22Rv1 (cell line): ENCODE data around the gene CCDC81.

ENCODE experiments used
- H3K27ac ChIP-seq: fragments of 450-650 bp; 2 replicates; pipeline ENCODE4 v1.5.1; 2017
- ZFX ChIP-seq: fragments of 450-650 bp; IDR thresholded peaks from 2 replicates; pipeline ENCODE4 v1.6.1; 2017; ENCODE audit warnings: antibody characterized with exemption, borderline replicate concordance
- TF ChIP-seq, protein P1 (sequence below): fragments of 450-650 bp; IDR thresholded peaks from 2 replicates; pipeline ENCODE4 v1.5.1; 2017; ENCODE audit warnings: mild to moderate bottlenecking

Gene CCDC81

DNA sequence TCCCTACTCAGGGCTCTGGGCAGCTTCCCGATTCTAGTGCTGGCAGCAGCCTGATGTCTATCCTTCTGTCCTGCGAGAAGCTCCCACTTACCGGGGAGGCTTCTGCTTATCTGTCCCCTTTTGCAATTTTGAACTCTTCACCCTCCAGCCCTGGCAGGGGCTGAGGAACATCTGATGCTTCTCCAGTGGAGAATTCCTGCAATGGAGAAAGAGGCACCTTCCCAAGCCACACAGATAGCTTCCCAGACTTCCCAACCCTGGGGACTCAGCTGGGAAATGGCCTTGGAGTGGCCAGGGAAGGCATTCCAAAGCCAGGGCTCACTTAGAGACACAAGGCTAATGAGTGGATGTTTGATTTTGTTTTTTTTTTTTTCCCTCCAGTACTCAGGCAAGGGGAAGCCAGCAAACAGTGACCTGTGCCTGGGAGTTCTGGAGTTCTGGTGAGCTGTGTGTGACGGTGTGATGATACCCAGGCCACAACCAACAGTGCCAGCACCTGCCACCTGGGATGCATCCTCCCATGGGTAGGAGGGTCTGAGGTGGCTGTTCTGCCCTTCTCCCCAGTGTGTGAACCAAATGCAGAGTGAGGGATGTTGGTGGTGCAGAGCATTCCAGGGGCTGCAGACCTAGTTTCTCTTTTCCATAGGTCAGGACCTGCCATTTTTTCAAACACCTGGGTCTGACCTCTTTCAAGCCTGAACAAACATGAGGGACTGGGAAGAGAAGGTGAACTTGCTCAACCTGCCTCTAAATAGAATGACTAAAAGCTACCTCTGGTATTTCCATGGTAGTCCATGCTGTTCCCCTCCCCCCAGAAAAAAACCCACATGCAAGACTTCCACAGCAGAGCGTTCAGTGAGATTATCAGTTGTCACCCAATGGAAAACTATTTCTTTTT lies 95.1 kb downstream of the CCDC81 start:
- TF ChIP-seq, protein P1, sequence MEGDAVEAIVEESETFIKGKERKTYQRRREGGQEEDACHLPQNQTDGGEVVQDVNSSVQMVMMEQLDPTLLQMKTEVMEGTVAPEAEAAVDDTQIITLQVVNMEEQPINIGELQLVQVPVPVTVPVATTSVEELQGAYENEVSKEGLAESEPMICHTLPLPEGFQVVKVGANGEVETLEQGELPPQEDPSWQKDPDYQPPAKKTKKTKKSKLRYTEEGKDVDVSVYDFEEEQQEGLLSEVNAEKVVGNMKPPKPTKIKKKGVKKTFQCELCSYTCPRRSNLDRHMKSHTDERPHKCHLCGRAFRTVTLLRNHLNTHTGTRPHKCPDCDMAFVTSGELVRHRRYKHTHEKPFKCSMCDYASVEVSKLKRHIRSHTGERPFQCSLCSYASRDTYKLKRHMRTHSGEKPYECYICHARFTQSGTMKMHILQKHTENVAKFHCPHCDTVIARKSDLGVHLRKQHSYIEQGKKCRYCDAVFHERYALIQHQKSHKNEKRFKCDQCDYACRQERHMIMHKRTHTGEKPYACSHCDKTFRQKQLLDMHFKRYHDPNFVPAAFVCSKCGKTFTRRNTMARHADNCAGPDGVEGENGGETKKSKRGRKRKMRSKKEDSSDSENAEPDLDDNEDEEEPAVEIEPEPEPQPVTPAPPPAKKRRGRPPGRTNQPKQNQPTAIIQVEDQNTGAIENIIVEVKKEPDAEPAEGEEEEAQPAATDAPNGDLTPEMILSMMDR = no peak
- TF ChIP-seq ZFX = no peak
- no peak overlapping the region for H3K27ac ChIP-seq
